OCI-LY7 (cell line): ENCODE data around the gene ZNF554. TPM values are rescaled to one million over a fixed set of nuclear protein-coding genes. Genes with fewer than 3 reads are reported as not detected.

Source experiments
- Bru-seq: library from RNA; stranded (reverse); fragments of 400-500 nt; gene quantifications from one replicate; lab custom pipeline; 2021; lab: Mats Ljungman, UMichigan
- BruChase-seq, 2 experiments: library from RNA; stranded (reverse); fragments of 400-500 nt; gene quantifications; one replicate each; lab custom pipeline; 2021; lab: Mats Ljungman, UMichigan
- BruUV-seq: library from RNA; stranded (reverse); fragments of 400-500 nt; replicated peaks from 2 replicates; lab custom pipeline; 2021; lab: Mats Ljungman, UMichigan
- CTCF ChIA-PET: fragments of 300-600 bp; sonication (Branson Sonifier 250); formaldehyde crosslinking; loops from one replicate; lab custom pipeline; 2022; ENCODE audit warnings: antibody characterized with exemption; ENCODE audit not compliant: unreplicated experiment; lab: Charles Lee
- POLR2A ChIA-PET: fragments of 300-600 bp; sonication (Branson Sonifier 250); formaldehyde crosslinking; loops from one replicate; lab custom pipeline; 2022; ENCODE audit warnings: antibody characterized with exemption; lab: Charles Lee
- DNase-seq: peaks from one replicate; pipeline ENCODE4 v3.0.0-alpha.2; 2015; ENCODE audit warnings: low spot score
- H2AFZ ChIP-seq: fragments of 200-600 bp; sonication (generic), shearing (Covaris generic); 2 replicates; pipeline ENCODE4 v1.6.1; 2014; ENCODE audit warnings: mild to moderate bottlenecking, antibody characterized with exemption, low read length, moderate library complexity
- H3K27ac ChIP-seq: fragments of 200-600 bp; sonication (generic); 2 replicates; pipeline ENCODE4 v1.5.1; 2014; ENCODE audit warnings: mixed run types, low read depth, mild to moderate bottlenecking, moderate library complexity, low read length, inconsistent platforms; ENCODE audit not compliant: poor library complexity, severe bottlenecking
- H3K36me3 ChIP-seq: fragments of 200-600 bp; sonication (generic); 2 replicates; pipeline ENCODE4 v1.6.1; 2014; ENCODE audit warnings: mild to moderate bottlenecking, antibody characterized with exemption, low read length, moderate library complexity, mixed read lengths; ENCODE audit not compliant: insufficient read depth
- H3K4me1 ChIP-seq: fragments of 200-600 bp; sonication (generic); 2 replicates; pipeline ENCODE4 v1.5.1; 2014; ENCODE audit warnings: mild to moderate bottlenecking, low read length; ENCODE audit not compliant: insufficient read depth, poor library complexity, severe bottlenecking
- H3K4me2 ChIP-seq: fragments of 200-600 bp; sonication (generic); 2 replicates; pipeline ENCODE4 v1.6.1; 2014; ENCODE audit warnings: mild to moderate bottlenecking, low read length
- H3K4me3 ChIP-seq: fragments of 200-600 bp; sonication (generic); 2 replicates; pipeline ENCODE4 v1.5.1; 2014; ENCODE audit warnings: mild to moderate bottlenecking, low read depth, low read length; ENCODE audit not compliant: poor library complexity, severe bottlenecking
- H3K79me2 ChIP-seq: fragments of 200-600 bp; sonication (generic); 2 replicates; pipeline ENCODE4 v1.6.1; 2016; ENCODE audit warnings: low read depth, mild to moderate bottlenecking, low read length, moderate library complexity, mixed read lengths; ENCODE audit not compliant: insufficient read depth
- H3K9me2 ChIP-seq: fragments of 200-600 bp; sonication (generic); 2 replicates; pipeline ENCODE4 v1.6.1; 2016; ENCODE audit warnings: mild to moderate bottlenecking, low read length, mixed read lengths; ENCODE audit not compliant: insufficient read depth
- H3K9me3 ChIP-seq: fragments of 200-600 bp; sonication (generic); 2 replicates; pipeline ENCODE4 v1.6.1; 2014; ENCODE audit warnings: mild to moderate bottlenecking, mixed run types, low read length, mixed read lengths
- H4K20me1 ChIP-seq: fragments of 200-600 bp; sonication (generic); 2 replicates; pipeline ENCODE4 v1.6.1; 2014; ENCODE audit warnings: mild to moderate bottlenecking, antibody characterized with exemption, low read length, moderate library complexity, mixed read lengths; ENCODE audit not compliant: insufficient read depth
- EZH2phosphoT487 ChIP-seq: fragments of 200-600 bp; sonication (generic); IDR thresholded peaks from 2 replicates; pipeline ENCODE4 v1.6.1; 2018; ENCODE audit warnings: low read depth, borderline replicate concordance, mild to moderate bottlenecking, mixed run types, antibody characterized with exemption, low read length, moderate library complexity, mixed read lengths
- intact Hi-C: fragments of 100-400 bp; cut with micrococcal nuclease; formaldehyde crosslinking; loops from one replicate; pipeline ENCODE4 v1.10.0; 2022; ENCODE audit not compliant: unreplicated experiment
- long read RNA-seq: library from polyadenylated mRNA; stranded (forward); transcript quantifications from one replicate; pipeline ENCODE4 v2.0.0, GENCODE V29; 2022
- total RNA-seq, 2 experiments: library from RNA; depleted of rRNA in 1 of 2; stranded (reverse); fragments of >200 nt in 1 of 2; shearing (Covaris generic) in 1 of 2; gene quantifications; 2 replicates each; pipeline ENCODE4 v1.2.3, GENCODE V29; 2014 to 2022
- TF ChIP-seq, protein P1 (sequence below): fragments of 200-600 bp; sonication (generic); conservative IDR thresholded peaks from 2 replicates; pipeline ENCODE4 v1.5.1; 2014; ENCODE audit warnings: mild to moderate bottlenecking, antibody characterized with exemption, low read length, moderate library complexity, mixed read lengths

The ZNF554 gene
- total RNA-seq (2014; rRNA removed; shearing (Covaris generic)) = 1.6 and 4.4 TPM in 2 replicates
- 3.7 and 3.9 TPM in 2 replicates for total RNA-seq (2022)
- percentile 46 among the genes with signal in this experiment for Bru-seq, nascent RNA
- BruChase-seq, experiment 1, labeled RNA remaining after a 6-hour chase = percentile 47 among the genes with signal in this experiment
- BruChase-seq, experiment 2, labeled RNA remaining after a 2-hour chase = percentile 43 among the genes with signal in this experiment
- long read RNA-seq, partial matches to known transcripts = 0 of 12 reads
- long read RNA-seq, other reads (novel, unspliced or antisense) = 6 of 12 reads

- no peak within 1 kb of the TSS for H3K27ac ChIP-seq
- ChIA-PET CTCF (interaction anchor here (0.6 kb wide), 1 partner anchor 38 kb away, joined by 3 read pairs; no protein-coding TSS in a partner anchor), POLR2A (no interaction called here)
- no peaks in the 10 kb centered on the region for H3K9me3 ChIP-seq
- BruUV-seq = no TSS peak
- intact Hi-C loops = loop anchor here (2.0 kb wide), 1 partner anchor 21 kb away; the partner anchor contains the start of gene ZNF555
- peak; percentile 98 for DNase-seq
- H4K20me1 ChIP-seq = no peaks in the 10 kb centered on the region
- H3K4me1 ChIP-seq = peaks cover 4% of the 10 kb centered on the region
- H3K9me2 ChIP-seq = no peaks in the 10 kb centered on the region
- H3K4me3 ChIP-seq = peak within 1 kb of the TSS; percentile 85
- H3K79me2 ChIP-seq = no peaks in the 10 kb centered on the region
- H3K36me3 ChIP-seq = peaks cover 5% of the 10 kb centered on the region; the same call in 1 of the 2 replicates
- TF ChIP-seq EZH2phosphoT487 = no peak
- TF ChIP-seq, protein P1, sequence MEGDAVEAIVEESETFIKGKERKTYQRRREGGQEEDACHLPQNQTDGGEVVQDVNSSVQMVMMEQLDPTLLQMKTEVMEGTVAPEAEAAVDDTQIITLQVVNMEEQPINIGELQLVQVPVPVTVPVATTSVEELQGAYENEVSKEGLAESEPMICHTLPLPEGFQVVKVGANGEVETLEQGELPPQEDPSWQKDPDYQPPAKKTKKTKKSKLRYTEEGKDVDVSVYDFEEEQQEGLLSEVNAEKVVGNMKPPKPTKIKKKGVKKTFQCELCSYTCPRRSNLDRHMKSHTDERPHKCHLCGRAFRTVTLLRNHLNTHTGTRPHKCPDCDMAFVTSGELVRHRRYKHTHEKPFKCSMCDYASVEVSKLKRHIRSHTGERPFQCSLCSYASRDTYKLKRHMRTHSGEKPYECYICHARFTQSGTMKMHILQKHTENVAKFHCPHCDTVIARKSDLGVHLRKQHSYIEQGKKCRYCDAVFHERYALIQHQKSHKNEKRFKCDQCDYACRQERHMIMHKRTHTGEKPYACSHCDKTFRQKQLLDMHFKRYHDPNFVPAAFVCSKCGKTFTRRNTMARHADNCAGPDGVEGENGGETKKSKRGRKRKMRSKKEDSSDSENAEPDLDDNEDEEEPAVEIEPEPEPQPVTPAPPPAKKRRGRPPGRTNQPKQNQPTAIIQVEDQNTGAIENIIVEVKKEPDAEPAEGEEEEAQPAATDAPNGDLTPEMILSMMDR = peak; percentile 89
- peak within 1 kb of the TSS; percentile 89 for H3K4me2 ChIP-seq
- H2AFZ ChIP-seq = peak within 1 kb of the TSS; percentile 56
Measured at GRCh38 chr19:2819540-2820111, at the start of gene ZNF554. TSS of gene ZNF554 (plus strand) at chr19:2819868. CDS start at chr19:2820072, 204 bp downstream.

- no peak overlapping the region for H3K4me2 ChIP-seq
- peaks cover 54% of the 10 kb centered on the region for H3K79me2 ChIP-seq
- ChIA-PET POLR2A (no interaction called here), CTCF (no interaction called here)
- intact Hi-C loops = no loop called here
- H3K9me3 ChIP-seq = no peaks in the 10 kb centered on the region
- no peak overlapping the region for H3K27ac ChIP-seq
- H4K20me1 ChIP-seq = peaks cover 11% of the 10 kb centered on the region
- H2AFZ ChIP-seq = no peak overlapping the region
- no TSS peak for BruUV-seq
- peaks cover 62% of the 10 kb centered on the region for H3K36me3 ChIP-seq
- no peak for DNase-seq
- H3K9me2 ChIP-seq = no peaks in the 10 kb centered on the region
- peaks cover 16% of the 10 kb centered on the region for H3K4me1 ChIP-seq
- TF ChIP-seq, protein P1 = no peak
- no peak for TF ChIP-seq EZH2phosphoT487
- H3K4me3 ChIP-seq = no peak overlapping the region
Measured at GRCh38 chr19:2770055-2771013, 49.3 kb upstream of the ZNF554 start.
